Thoracic aorta (tissue), 2 donors: ENCODE results near the gene ABCC9. TPM values are rescaled to one million over a fixed set of nuclear protein-coding genes. Genes with fewer than 3 reads are reported as not detected.
"Not testable (repeated sequence)": the region's sequence is repeated elsewhere in the genome, so short reads cannot be mapped to it uniquely, and the experiment has no call there.

Source experiments
- ATAC-seq: fragments of 150-250 bp; one replicate; pipeline ENCODE4 v1.8.0; 2017; ENCODE audit warnings: low read depth; ENCODE audit not compliant: insufficient number of reproducible peaks, low FRiP score
- DNase-seq: peaks from one replicate; pipeline ENCODE4 v3.0.0-alpha.2; 2020; ENCODE audit warnings: low spot score
- H3K27ac ChIP-seq, 2 donors: fragments of 200-600 bp; sonication (generic); 1 replicate in 1 of 2; 2 replicates in 1 of 2; pipeline ENCODE4 v1.5.1; 2016; ENCODE audit warnings: mild to moderate bottlenecking in 2 of 2, moderate library complexity in 2 of 2
- H3K27me3 ChIP-seq: fragments of 200-600 bp; sonication (generic); replicated peaks from 2 replicates; pipeline ENCODE4 v1.6.0; 2016; ENCODE audit warnings: mild to moderate bottlenecking; ENCODE audit not compliant: insufficient read depth
- H3K36me3 ChIP-seq: fragments of 200-600 bp; sonication (generic); one replicate; pipeline ENCODE4 v1.5.1; 2016
- H3K4me1 ChIP-seq, 2 donors: fragments of 200-600 bp; sonication (generic); 1 replicate in 1 of 2; 2 replicates in 1 of 2; pipeline versions ENCODE4 v1.5.1 to v1.6.0; 2016; ENCODE audit warnings: low read depth in 2 of 2, mild to moderate bottlenecking in 1 of 2; ENCODE audit not compliant: control insufficient read depth in 1 of 2
- H3K4me3 ChIP-seq: fragments of 200-600 bp; sonication (generic); 2 replicates; pipeline ENCODE4 v1.5.1; 2016; ENCODE audit warnings: mild to moderate bottlenecking
- H3K9me3 ChIP-seq: fragments of 200-600 bp; sonication (generic); 2 replicates; pipeline ENCODE4 v1.5.1; 2016
- CTCF ChIP-seq: fragments of 200-600 bp; sonication (generic); IDR thresholded peaks from one replicate; pipeline ENCODE4 v1.5.1; 2019; ENCODE audit warnings: antibody characterized with exemption
- total RNA-seq, 2 donors: library from RNA; depleted of rRNA; stranded (reverse); fragments of >200 nt; gene quantifications; one replicate each; pipeline versions ENCODE4 v1.1.0 to v1.2.3, GENCODE V29; 2016

The ABCC9 gene
- total RNA-seq, 2 donors from 2014 or later = 19.6 to 42.6 TPM

DNA sequence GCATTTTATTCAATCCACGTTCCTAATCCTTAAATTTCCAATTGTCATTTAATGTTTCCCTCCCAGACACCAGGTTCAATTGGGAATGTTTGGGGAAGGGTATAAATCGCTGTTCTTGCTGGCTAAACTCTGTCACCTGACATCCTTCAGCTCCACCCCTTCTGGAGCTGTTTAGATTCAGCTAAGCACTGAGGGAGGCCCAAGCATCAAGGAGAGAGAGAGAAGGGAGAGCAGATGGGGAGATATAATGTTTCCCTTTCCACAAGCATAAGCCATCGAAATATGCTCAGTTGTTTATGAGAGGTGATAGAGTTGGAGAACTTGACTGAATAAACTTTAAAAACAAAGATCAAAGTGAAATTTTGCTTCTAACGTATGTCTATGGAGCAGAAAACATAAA is 1.8 kb downstream of the ABCC9 start:
- Histone ChIP-seq H3K27ac (no peak overlapping the region), H3K4me1 (peaks cover 4 to 16% of the 10 kb centered on the region in 2 donors), H3K36me3 (no peaks in the 10 kb centered on the region), H3K9me3 (no peaks in the 10 kb centered on the region), H3K27me3 (no peaks in the 10 kb centered on the region), H3K4me3 (peak overlapping the region; percentile 79)
- no peak for ATAC-seq
- no peak for DNase-seq
- TF ChIP-seq CTCF = no peak

DNA sequence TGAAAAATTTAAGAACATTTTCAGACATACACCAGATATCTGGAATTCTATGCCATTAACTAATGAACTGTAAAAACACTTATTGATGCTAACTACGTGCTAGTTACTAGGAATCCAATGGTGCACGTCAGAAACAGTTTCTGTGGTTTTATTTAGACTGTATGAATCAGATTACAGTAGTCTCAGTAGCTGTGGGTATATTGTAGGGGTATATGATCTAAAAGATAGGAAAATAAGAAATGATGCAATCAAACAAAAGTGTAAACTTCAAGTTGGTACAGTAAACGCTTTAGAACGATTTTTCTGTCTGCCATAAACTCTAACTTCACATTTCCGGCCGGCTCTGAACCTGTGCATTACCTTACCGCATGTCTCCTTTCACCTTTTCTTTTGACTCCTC is 2.3 kb downstream of the ABCC9 start:
- no peak for ATAC-seq
- Histone ChIP-seq H3K27ac (no peak overlapping the region), H3K27me3 (no peaks in the 10 kb centered on the region), H3K4me3 (peak overlapping the region; percentile 79), H3K4me1 (peaks cover 4 to 16% of the 10 kb centered on the region in 2 donors), H3K9me3 (no peaks in the 10 kb centered on the region), H3K36me3 (no peaks in the 10 kb centered on the region)
- DNase-seq = no peak
- no peak for TF ChIP-seq CTCF

GRCh38 chr12:21934173-21934572 is 7.1 kb downstream of the ABCC9 start:
- ATAC-seq = no peak
- H3K9me3 ChIP-seq = no peaks in the 10 kb centered on the region
- H3K4me3 ChIP-seq = no peak overlapping the region
- DNase-seq = no peak
- no peaks in the 10 kb centered on the region for H3K27me3 ChIP-seq
- H3K27ac ChIP-seq = no peak overlapping the region
- H3K4me1 ChIP-seq = peaks cover under 1 to 8% of the 10 kb centered on the region in 2 donors
- no peaks in the 10 kb centered on the region for H3K36me3 ChIP-seq
- TF ChIP-seq CTCF = no peak

DNA sequence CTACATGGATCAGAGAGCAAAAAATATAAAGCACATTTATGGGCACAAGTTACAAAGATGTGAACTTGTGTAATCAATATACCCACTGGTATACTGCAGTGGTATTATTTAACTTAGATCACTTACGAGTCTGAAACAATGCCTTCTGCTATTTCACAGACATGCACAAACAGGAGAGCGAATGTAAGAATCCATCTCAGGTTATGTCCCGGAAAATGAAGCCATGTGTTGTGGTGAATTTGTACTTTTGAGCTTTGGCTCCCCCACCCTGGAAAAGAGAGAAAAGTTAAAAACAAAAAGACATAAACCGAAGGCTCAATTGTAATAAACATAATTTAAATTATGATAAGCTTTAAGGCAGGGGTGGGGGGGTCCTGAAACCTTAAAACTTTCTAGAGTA is 7.6 kb downstream of the ABCC9 start:
- no peak for DNase-seq
- no peaks in the 10 kb centered on the region for H3K36me3 ChIP-seq
- no peaks in the 10 kb centered on the region for H3K9me3 ChIP-seq
- no peak for TF ChIP-seq CTCF
- peaks cover 0 to 3% of the 10 kb centered on the region in 2 donors for H3K4me1 ChIP-seq
- no peak for ATAC-seq
- no peak overlapping the region for H3K4me3 ChIP-seq
- H3K27me3 ChIP-seq = no peaks in the 10 kb centered on the region
- no peak overlapping the region for H3K27ac ChIP-seq

GRCh38 chr12:21929972-21930371 is 11.3 kb downstream of the ABCC9 start:
- not testable (repeated sequence) for H3K27me3 ChIP-seq, DNase-seq, H3K4me1 ChIP-seq, H3K4me3 ChIP-seq, H3K9me3 ChIP-seq, ATAC-seq, H3K36me3 ChIP-seq, H3K27ac ChIP-seq

DNA sequence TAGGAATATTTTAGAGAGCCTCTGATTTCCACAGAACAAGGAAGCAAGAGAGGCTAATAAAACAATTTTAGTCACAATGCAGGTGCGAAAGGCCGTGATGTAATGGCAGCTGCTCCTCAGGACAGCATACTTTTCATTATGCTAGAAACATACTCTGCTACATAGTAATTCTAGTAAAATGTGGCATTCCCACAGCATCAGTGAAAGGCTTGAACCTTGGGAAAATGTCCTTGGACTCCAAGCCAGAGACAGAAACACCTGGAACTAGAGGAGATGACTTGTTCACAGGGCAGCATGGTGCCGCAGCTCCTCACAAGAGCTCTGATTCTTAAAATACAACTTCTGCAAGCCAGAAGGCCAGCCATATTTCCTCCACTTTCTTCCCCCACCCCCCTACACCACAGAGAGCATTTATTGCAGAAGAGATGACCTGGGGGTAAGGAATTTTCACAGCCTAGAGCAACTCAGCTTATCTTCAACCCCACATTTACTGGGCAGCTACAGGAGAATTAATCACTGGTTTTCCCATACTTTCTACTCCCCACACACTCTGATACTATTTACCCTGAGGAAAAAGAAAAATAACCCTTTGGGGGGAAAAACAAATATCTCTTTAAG is 15.8 kb downstream of the ABCC9 start:
- TF ChIP-seq CTCF = no peak

More for the DNA sequence above, 15.8 kb downstream of the ABCC9 start:
- Histone ChIP-seq H3K36me3 (no peaks in the 10 kb centered on the region), H3K9me3 (no peaks in the 10 kb centered on the region), H3K4me1 (no peaks in the 10 kb centered on the region), H3K27me3 (no peaks in the 10 kb centered on the region), H3K27ac (no peak overlapping the region), H3K4me3 (no peak overlapping the region)
- ATAC-seq (no peak), DNase-seq (no peak)
